Liver (tissue), 9 donors: Measurements from ENCODE around the gene FAM117A. TPM values are rescaled to one million over a fixed set of nuclear protein-coding genes. Genes with fewer than 3 reads are reported as not detected.

ENCODE experiments used
- DNase-seq: peaks from one replicate; pipeline ENCODE4 v3.0.0-alpha.2; 2017; ENCODE audit warnings: low spot score
- H3K27ac ChIP-seq, 2 donors: one replicate each; pipeline ENCODE4 v1.7.0; 2013; ENCODE audit warnings: inconsistent platforms in 2 of 2, low read length in 2 of 2, control low read depth in 1 of 2, low read depth in 1 of 2, mild to moderate bottlenecking in 1 of 2
- H3K27me3 ChIP-seq, 4 donors: one replicate each; pipeline versions ENCODE4 v1.6.1 to v1.7.0; 2013; ENCODE audit warnings: low read length in 3 of 4, inconsistent platforms in 1 of 4, mild to moderate bottlenecking in 1 of 4, moderate library complexity in 1 of 4; ENCODE audit not compliant: control insufficient read depth in 4 of 4, insufficient read depth in 4 of 4
- H3K36me3 ChIP-seq, 4 donors: one replicate each; pipeline versions ENCODE4 v1.6.1 to v1.7.0; 2013; ENCODE audit warnings: low read length in 3 of 4, mild to moderate bottlenecking in 3 of 4, low read depth in 1 of 4, moderate library complexity in 1 of 4; ENCODE audit not compliant: control insufficient read depth in 4 of 4, insufficient read depth in 3 of 4
- H3K4me1 ChIP-seq, 4 donors: one replicate each; pipeline versions ENCODE4 v1.6.1 to v1.7.0; 2013; ENCODE audit warnings: low read length in 3 of 4, mild to moderate bottlenecking in 3 of 4, moderate library complexity in 1 of 4; ENCODE audit not compliant: control insufficient read depth in 4 of 4, insufficient read depth in 4 of 4
- H3K4me3 ChIP-seq, 3 donors: one replicate each; pipeline versions ENCODE4 v1.6.1 to v1.7.0; 2013; ENCODE audit warnings: low read length in 3 of 3, control low read depth in 1 of 3, low read depth in 1 of 3, mild to moderate bottlenecking in 1 of 3
- H3K9ac ChIP-seq, 2 donors: one replicate each; pipeline ENCODE4 v1.7.0; 2013; ENCODE audit warnings: low read length in 2 of 2, mild to moderate bottlenecking in 2 of 2, moderate library complexity in 2 of 2, control low read depth in 1 of 2, low read depth in 1 of 2
- H3K9me3 ChIP-seq, 4 donors: one replicate each; pipeline versions ENCODE4 v1.6.1 to v1.7.0; 2013; ENCODE audit warnings: low read length in 3 of 4; ENCODE audit not compliant: control insufficient read depth in 4 of 4
- EGR1 ChIP-seq, 2 donors: IDR thresholded peaks; 2 replicates each; pipeline ENCODE4 v1.6.1; 2016 to 2018; ENCODE audit warnings: antibody characterized with exemption in 2 of 2, low read depth in 2 of 2
- GABPA ChIP-seq, 2 donors: IDR thresholded peaks in 1 of 2; conservative IDR thresholded peaks in 1 of 2; 2 replicates each; pipeline ENCODE4 v1.6.1; 2016; ENCODE audit warnings: antibody characterized with exemption in 2 of 2, mild to moderate bottlenecking in 1 of 2, moderate library complexity in 1 of 2
- HNF4A ChIP-seq, 2 donors: conservative IDR thresholded peaks; 2 replicates each; pipeline ENCODE4 v1.6.1; 2016; ENCODE audit warnings: antibody characterized with exemption in 2 of 2, mild to moderate bottlenecking in 2 of 2
- HNF4G ChIP-seq: IDR thresholded peaks from 2 replicates; pipeline ENCODE4 v1.6.1; 2016; ENCODE audit warnings: antibody characterized with exemption
- MAX ChIP-seq: IDR thresholded peaks from 2 replicates; pipeline ENCODE4 v1.6.1; 2016; ENCODE audit warnings: antibody characterized with exemption
- NR2F2 ChIP-seq: IDR thresholded peaks from 2 replicates; pipeline ENCODE4 v1.6.1; 2016; ENCODE audit warnings: antibody characterized with exemption
- RAD21 ChIP-seq, 2 donors: IDR thresholded peaks; 2 replicates each; pipeline ENCODE4 v1.6.1; 2016; ENCODE audit warnings: antibody characterized with exemption in 2 of 2, mild to moderate bottlenecking in 2 of 2
- RXRA ChIP-seq, 2 donors: IDR thresholded peaks; 2 replicates each; pipeline ENCODE4 v1.6.1; 2017 to 2018; ENCODE audit warnings: antibody characterized with exemption in 2 of 2, mild to moderate bottlenecking in 1 of 2
- TAF1 ChIP-seq: conservative IDR thresholded peaks from 2 replicates; pipeline ENCODE4 v1.6.1; 2016; ENCODE audit warnings: antibody characterized with exemption, mild to moderate bottlenecking
- YY1 ChIP-seq: IDR thresholded peaks from 2 replicates; pipeline ENCODE4 v1.6.1; 2016; ENCODE audit warnings: antibody characterized with exemption, mild to moderate bottlenecking
- WGBS: extraction: QIAGEN DNeasy Blood & Tissue Kit; methylation state at CpG from one replicate; pipeline ENCODE4 v1.1.7; 2013; 5-methylcytosine and 5-hydroxymethylcytosine counted together
- polyA plus RNA-seq, 2 donors: library from polyadenylated mRNA; stranded (reverse) in 1 of 2; unstranded in 1 of 2; fragments of 200-250 nt in 1 of 2; fragments of >200 nt in 1 of 2; fragmentation: Nextera tagmentation in 1 of 2; extraction: Ambion mirVana in 1 of 2; gene quantifications; one replicate each; pipeline versions ENCODE4 v1.2.1 to v1.2.3, GENCODE V29; 2013 to 2015
- total RNA-seq, 2 donors: library from RNA; depleted of rRNA; stranded (reverse); fragments of >200 nt; gene quantifications; one replicate each; pipeline ENCODE4 v1.2.3, GENCODE V29; 2014
- TF ChIP-seq, protein P1 (sequence below): fragments of 150-350 bp; IDR thresholded peaks from 2 replicates; pipeline ENCODE4 v1.5.1; 2017; ENCODE audit warnings: improper control_type of control experiment, low read depth, low read length; ENCODE audit not compliant: missing input control
- TF ChIP-seq, protein P2 (sequence below): IDR thresholded peaks from 2 replicates; pipeline ENCODE4 v1.6.1; 2016; ENCODE audit warnings: antibody characterized with exemption, mild to moderate bottlenecking
- TF ChIP-seq, protein P3 (sequence below): IDR thresholded peaks from 2 replicates; pipeline ENCODE4 v1.6.1; 2016; ENCODE audit warnings: antibody characterized with exemption
- TF ChIP-seq, protein P4 (sequence below): IDR thresholded peaks from 2 replicates; pipeline ENCODE4 v1.6.1; 2016; ENCODE audit warnings: antibody characterized with exemption
- donor health status: healthy.
- donor health status: healthy.
- donor health status: healthy.
- donor health status: healthy.
- donor health status: healthy.

FAM117A gene
- total and polyA plus RNA-seq, 4 donors: 4.5 to 39.3 (median 5.5) TPM

DNA sequence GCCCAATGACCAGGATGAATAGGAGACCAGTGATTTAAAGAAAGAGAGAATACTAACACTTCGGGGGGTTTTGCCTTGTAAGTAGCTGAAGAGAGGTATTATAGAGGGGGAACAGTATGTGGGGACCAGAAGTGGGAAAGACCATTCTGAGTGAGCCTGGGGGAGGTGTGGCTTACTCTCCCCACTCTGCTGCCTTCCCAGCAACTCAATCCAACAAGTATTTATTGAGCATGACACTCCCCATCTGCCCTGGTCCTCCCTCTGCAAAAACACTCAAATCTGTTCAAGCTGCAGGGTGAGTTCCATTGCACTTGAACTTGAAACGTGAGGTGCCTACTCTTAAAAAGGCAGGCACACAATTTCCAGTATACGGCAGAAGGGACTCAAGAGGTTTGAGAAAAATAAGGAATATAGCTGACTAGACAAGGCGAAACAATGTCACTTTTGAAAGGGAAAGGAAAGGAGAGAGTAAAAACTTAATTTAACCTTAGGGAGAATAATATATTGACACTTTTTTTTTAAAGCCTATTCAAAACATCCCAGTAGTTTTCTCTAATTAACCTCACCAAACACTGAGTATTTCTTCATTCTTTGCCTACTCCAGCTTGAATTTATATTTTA, 8.2 kb downstream of the FAM117A start:
- Histone ChIP-seq H3K9ac (no peak overlapping the region), H3K36me3 (peaks cover 0 to 3% (median 0%) of the 10 kb centered on the region in 4 donors), H3K9me3 (no peaks in the 10 kb centered on the region), H3K4me1 (no peaks in the 10 kb centered on the region), H3K27ac (no peak overlapping the region), H3K27me3 (no peaks in the 10 kb centered on the region), H3K4me3 (no peak overlapping the region)
- no peak for DNase-seq
- 91% methylated on average over 4 of the region's 4 CpGs for WGBS
- no peak for TF ChIP-seq GABPA (IDR thresholded peaks at IDR 0.05 in 1 of 2, conservative IDR thresholded peaks at IDR 0.05 in 1 of 2)
- TF ChIP-seq YY1: no peak
- TF ChIP-seq, protein P1, sequence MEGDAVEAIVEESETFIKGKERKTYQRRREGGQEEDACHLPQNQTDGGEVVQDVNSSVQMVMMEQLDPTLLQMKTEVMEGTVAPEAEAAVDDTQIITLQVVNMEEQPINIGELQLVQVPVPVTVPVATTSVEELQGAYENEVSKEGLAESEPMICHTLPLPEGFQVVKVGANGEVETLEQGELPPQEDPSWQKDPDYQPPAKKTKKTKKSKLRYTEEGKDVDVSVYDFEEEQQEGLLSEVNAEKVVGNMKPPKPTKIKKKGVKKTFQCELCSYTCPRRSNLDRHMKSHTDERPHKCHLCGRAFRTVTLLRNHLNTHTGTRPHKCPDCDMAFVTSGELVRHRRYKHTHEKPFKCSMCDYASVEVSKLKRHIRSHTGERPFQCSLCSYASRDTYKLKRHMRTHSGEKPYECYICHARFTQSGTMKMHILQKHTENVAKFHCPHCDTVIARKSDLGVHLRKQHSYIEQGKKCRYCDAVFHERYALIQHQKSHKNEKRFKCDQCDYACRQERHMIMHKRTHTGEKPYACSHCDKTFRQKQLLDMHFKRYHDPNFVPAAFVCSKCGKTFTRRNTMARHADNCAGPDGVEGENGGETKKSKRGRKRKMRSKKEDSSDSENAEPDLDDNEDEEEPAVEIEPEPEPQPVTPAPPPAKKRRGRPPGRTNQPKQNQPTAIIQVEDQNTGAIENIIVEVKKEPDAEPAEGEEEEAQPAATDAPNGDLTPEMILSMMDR: no peak
- TF ChIP-seq NR2F2: no peak
- TF ChIP-seq, protein P2, sequence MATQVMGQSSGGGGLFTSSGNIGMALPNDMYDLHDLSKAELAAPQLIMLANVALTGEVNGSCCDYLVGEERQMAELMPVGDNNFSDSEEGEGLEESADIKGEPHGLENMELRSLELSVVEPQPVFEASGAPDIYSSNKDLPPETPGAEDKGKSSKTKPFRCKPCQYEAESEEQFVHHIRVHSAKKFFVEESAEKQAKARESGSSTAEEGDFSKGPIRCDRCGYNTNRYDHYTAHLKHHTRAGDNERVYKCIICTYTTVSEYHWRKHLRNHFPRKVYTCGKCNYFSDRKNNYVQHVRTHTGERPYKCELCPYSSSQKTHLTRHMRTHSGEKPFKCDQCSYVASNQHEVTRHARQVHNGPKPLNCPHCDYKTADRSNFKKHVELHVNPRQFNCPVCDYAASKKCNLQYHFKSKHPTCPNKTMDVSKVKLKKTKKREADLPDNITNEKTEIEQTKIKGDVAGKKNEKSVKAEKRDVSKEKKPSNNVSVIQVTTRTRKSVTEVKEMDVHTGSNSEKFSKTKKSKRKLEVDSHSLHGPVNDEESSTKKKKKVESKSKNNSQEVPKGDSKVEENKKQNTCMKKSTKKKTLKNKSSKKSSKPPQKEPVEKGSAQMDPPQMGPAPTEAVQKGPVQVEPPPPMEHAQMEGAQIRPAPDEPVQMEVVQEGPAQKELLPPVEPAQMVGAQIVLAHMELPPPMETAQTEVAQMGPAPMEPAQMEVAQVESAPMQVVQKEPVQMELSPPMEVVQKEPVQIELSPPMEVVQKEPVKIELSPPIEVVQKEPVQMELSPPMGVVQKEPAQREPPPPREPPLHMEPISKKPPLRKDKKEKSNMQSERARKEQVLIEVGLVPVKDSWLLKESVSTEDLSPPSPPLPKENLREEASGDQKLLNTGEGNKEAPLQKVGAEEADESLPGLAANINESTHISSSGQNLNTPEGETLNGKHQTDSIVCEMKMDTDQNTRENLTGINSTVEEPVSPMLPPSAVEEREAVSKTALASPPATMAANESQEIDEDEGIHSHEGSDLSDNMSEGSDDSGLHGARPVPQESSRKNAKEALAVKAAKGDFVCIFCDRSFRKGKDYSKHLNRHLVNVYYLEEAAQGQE: no peak
- TF ChIP-seq EGR1 (IDR thresholded peaks at IDR 0.05; ENCODE audit: low read depth in 2 of 2): no peak
- TF ChIP-seq TAF1: no peak
- TF ChIP-seq, protein P3, sequence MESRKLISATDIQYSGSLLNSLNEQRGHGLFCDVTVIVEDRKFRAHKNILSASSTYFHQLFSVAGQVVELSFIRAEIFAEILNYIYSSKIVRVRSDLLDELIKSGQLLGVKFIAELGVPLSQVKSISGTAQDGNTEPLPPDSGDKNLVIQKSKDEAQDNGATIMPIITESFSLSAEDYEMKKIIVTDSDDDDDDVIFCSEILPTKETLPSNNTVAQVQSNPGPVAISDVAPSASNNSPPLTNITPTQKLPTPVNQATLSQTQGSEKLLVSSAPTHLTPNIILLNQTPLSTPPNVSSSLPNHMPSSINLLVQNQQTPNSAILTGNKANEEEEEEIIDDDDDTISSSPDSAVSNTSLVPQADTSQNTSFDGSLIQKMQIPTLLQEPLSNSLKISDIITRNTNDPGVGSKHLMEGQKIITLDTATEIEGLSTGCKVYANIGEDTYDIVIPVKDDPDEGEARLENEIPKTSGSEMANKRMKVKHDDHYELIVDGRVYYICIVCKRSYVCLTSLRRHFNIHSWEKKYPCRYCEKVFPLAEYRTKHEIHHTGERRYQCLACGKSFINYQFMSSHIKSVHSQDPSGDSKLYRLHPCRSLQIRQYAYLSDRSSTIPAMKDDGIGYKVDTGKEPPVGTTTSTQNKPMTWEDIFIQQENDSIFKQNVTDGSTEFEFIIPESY: no peak
- no peak for TF ChIP-seq HNF4G
- TF ChIP-seq, protein P4, sequence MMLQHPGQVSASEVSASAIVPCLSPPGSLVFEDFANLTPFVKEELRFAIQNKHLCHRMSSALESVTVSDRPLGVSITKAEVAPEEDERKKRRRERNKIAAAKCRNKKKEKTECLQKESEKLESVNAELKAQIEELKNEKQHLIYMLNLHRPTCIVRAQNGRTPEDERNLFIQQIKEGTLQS: no peak
- no peak for TF ChIP-seq MAX
- TF ChIP-seq RXRA (IDR thresholded peaks at IDR 0.05): no peak
- no peak for TF ChIP-seq RAD21 (IDR thresholded peaks at IDR 0.05)
- no peak for TF ChIP-seq HNF4A (conservative IDR thresholded peaks at IDR 0.05)

- no peak for TF ChIP-seq RXRA (IDR thresholded peaks at IDR 0.05)
- Histone ChIP-seq H3K36me3 (peaks cover 0 to 3% (median 0%) of the 10 kb centered on the region in 4 donors), H3K4me1 (no peaks in the 10 kb centered on the region), H3K27me3 (no peaks in the 10 kb centered on the region), H3K27ac (no peak overlapping the region), H3K9me3 (no peaks in the 10 kb centered on the region), H3K9ac (no peak overlapping the region), H3K4me3 (no peak overlapping the region)
- DNase-seq: no peak
- WGBS: 79% methylated on average over 8 of the region's 8 CpGs
Observed at GRCh38 chr17:49753959-49754391, 10.0 kb downstream of the FAM117A start.
